ENCODE data around the gene PPM1E. TPM values are rescaled to one million over a fixed set of nuclear protein-coding genes. Genes with fewer than 3 reads are reported as not detected.

The PPM1E gene
- total RNA-seq, 1 experiment from 2014 or later: 2.9 TPM

DNA sequence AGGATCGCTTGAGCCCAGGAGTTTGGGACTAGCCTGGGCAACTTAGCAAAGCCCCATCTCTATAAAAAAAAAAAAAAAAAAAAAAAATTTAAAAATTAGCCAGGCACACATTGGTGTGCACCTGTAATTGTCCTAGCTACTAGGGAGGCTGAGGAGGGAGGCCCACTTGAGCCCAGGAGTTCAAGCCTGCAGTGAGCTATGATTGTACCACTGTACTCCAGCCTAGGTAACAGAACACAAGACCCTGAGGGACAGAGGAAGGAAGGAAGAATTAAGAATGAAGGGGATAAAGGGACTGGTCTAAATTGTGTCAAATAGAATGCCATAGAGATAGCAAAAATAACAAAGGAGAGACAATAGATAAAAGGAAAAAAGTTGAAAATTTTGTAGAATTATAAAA lies 248.2 kb downstream of the PPM1E start:
- Histone ChIP-seq H3K9me3 (ENCODE audit: control insufficient read depth, insufficient read depth, low read depth, low read length) (no peaks in the 10 kb centered on the region), H3K27me3 (ENCODE audit: control insufficient read depth, insufficient read depth, low read length) (no peaks in the 10 kb centered on the region), H3K36me3 (ENCODE audit: control insufficient read depth, insufficient read depth, low read length) (peaks cover 6% of the 10 kb centered on the region; the same call in 1 of the 2 replicates), H3K4me1 (ENCODE audit: control insufficient read depth, insufficient read depth, low read length) (no peaks in the 10 kb centered on the region), H3K27ac (ENCODE audit: low read length) (no peak overlapping the region), H3K4me3 (ENCODE audit: low read depth in 2 of 2, low read length in 2 of 2) (no peak overlapping the region)
- no peak for DNase-seq (ENCODE audit: low read depth, low spot score)
- TF ChIP-seq REST (IDR thresholded peaks at IDR 0.05; ENCODE audit: insufficient read depth in 1 of 2, low read depth in 2 of 2, low read length in 1 of 2) (no peak), POLR2AphosphoS5 (IDR thresholded peaks at IDR 0.05; ENCODE audit: low read depth, low read length) (no peak), SIN3A (IDR thresholded peaks at IDR 0.05; ENCODE audit: borderline replicate concordance, insufficient read depth, low read depth, low read length) (no peak), TCF7L2 (IDR thresholded peaks at IDR 0.05; ENCODE audit: low read depth, low read length) (no peak), CTCF (IDR thresholded peaks at IDR 0.05) (no peak)
- BruUV-seq (replicated peaks): no TSS peak
- in situ Hi-C loops (cut with HindIII; ENCODE audit: low pct_unique_long_range_greater_than_20kb, low sequenced_read_pairs) (no loop called here), intact Hi-C loops (cut with micrococcal nuclease; ENCODE audit: unreplicated experiment) (loop anchor here (2.0 kb wide), 1 partner anchor 293 kb away; no protein-coding TSS in a partner anchor)
- CTCF ChIA-PET: interaction anchor here (0.7 kb wide), 1 partner anchor 16 kb away, joined by 6 read pairs; no protein-coding TSS in a partner anchor
- POLR2A ChIA-PET: no interaction called here
- no peak for ATAC-seq

DNA sequence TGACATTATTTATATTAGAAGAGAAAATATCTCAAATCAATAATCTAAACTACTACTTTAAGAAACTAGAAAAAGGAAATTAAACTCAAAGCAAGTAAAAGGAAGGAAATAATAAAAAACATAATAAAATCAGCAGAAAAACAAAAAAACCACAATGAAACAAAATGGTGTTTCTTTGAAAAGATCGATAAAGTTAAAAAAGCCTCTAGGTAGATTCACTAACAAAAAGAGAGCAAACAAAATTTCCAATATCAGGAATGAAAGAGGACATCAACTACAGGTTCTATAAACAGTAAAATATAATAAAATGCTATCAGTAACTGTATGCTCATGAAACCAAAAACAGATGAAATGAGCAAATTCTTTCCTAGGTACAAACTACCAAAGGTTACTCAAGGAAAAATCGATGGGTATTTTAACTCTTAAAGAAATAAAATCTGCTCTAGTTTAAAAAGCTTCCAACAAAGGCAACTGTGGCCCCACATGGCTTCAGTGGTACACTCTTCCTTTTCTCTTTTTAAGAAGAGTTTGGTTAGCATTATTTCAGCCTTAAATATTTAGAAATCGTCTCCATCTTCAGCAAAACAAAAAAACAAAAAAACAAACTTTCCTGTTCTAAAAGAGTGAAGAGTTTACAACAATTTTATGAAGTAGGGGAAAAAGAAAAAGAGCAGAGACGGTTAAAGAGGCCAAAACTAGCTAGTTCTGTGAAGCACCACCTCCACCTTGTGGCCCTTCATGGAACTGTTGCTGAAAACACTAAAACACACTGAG lies 248.9 kb downstream of the PPM1E start:
- no TSS peak for BruUV-seq (replicated peaks)
- POLR2A ChIA-PET: interaction anchor here (0.6 to 0.7 kb wide), 2 partner anchors 13 to 145 kb away, joined by 3 read pairs; no protein-coding TSS in a partner anchor

More for the DNA sequence above, 248.9 kb downstream of the PPM1E start:
- Histone ChIP-seq H3K4me1 (ENCODE audit: control insufficient read depth, insufficient read depth, low read length) (no peaks in the 10 kb centered on the region), H3K9me3 (ENCODE audit: control insufficient read depth, insufficient read depth, low read depth, low read length) (no peaks in the 10 kb centered on the region), H3K36me3 (ENCODE audit: control insufficient read depth, insufficient read depth, low read length) (peaks cover 3% of the 10 kb centered on the region; the same call in 1 of the 2 replicates), H3K27me3 (ENCODE audit: control insufficient read depth, insufficient read depth, low read length) (no peaks in the 10 kb centered on the region), H3K4me3 (ENCODE audit: low read depth in 2 of 2, low read length in 2 of 2) (no peak overlapping the region), H3K27ac (ENCODE audit: low read length) (no peak overlapping the region)
- peak; percentile 76; the same call in 1 of the 2 replicates for TF ChIP-seq CTCF (IDR thresholded peaks at IDR 0.05)
- TF ChIP-seq SIN3A (IDR thresholded peaks at IDR 0.05; ENCODE audit: borderline replicate concordance, insufficient read depth, low read depth, low read length): no peak
- TF ChIP-seq POLR2AphosphoS5 (IDR thresholded peaks at IDR 0.05; ENCODE audit: low read depth, low read length): no peak
- no peak for TF ChIP-seq REST (IDR thresholded peaks at IDR 0.05; ENCODE audit: insufficient read depth in 1 of 2, low read depth in 2 of 2, low read length in 1 of 2)
- TF ChIP-seq TCF7L2 (IDR thresholded peaks at IDR 0.05; ENCODE audit: low read depth, low read length): no peak
- intact Hi-C loops (cut with micrococcal nuclease; ENCODE audit: unreplicated experiment) (loop anchor here (2.0 kb wide), 1 partner anchor 294 kb away; no protein-coding TSS in a partner anchor), in situ Hi-C loops (cut with HindIII; ENCODE audit: low pct_unique_long_range_greater_than_20kb, low sequenced_read_pairs) (no loop called here)
- CTCF ChIA-PET: interaction anchor here (0.6 to 1.2 kb wide), 2 partner anchors 77 to 293 kb away, joined by 5 to 10 read pairs; no protein-coding TSS in a partner anchor
- ATAC-seq (peak; percentile 80; the same call in 1 of the 2 replicates), DNase-seq (ENCODE audit: low read depth, low spot score) (peak; percentile 50)
